Activated T-cell treated with anti-CD3 and anti-CD28 coated beads for 48 hours (primary cell): Measurements from ENCODE around the gene CFAP61.
"Not testable (repeated sequence)": the region's sequence is repeated elsewhere in the genome, so short reads cannot be mapped to it uniquely, and the experiment has no call there.

Source experiments
- DNase-seq: peaks from one replicate; pipeline ENCODE4 v3.0.0-alpha.2; 2020; ENCODE audit warnings: low read depth

CFAP61 gene

DNA sequence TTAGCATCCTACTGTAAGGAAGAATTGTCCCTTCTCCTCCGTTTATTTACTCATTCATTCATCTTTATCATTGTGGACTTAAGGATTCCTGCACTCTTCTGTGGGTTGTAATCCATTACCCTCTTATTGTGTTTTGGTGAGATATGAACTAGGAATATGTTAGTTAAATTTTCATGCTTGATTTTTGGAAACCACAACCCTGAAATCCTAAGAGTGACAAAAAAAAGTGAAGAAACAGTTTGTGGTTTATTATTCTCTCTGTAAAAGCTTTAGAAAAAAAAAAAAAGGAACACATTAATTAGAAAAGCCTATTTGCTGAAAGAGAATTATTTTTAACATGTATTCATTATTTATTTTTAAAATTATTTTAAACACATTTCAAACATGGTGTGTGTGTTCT is 278.8 kb downstream of the CFAP61 start:
- no peak for DNase-seq

DNA sequence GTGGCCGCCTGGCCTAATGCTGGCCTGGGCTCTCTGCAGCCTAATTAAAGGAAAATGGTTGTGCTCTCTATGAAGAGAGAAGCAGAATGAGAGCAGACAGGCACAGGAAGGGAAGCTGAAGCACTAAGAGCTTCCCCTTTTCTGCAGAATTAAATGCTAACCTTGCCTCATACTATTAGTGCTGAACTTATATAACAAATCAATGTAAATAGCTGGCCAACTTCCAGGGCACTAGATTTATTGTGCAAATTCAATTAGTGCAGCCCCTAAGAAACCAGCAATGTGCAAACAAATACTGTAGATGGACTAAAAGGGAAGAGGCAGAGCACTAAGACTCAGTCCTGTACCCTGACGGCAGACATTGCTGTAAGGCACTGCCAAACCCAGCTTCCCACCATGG is 279.5 kb downstream of the CFAP61 start:
- DNase-seq: no peak

DNA sequence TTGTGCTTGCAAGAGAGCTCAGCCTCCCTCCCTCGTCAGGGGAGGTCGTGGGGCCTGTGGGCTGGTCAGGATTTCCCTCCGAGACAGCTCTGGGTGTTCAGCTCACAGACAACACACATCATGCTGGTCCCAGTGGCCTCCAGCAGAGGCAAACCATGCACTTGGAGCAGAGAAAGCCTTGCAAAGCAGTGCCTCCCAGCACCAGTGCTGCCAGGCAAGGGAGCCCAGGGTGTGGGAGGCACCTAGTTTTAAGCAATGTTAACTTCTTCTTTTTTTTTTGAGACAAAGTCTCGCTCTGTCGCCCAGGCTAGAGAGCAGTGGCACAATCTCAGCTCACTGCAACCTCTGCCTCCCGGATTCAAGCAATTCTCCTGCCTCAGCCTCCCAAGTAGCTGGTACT is 281.5 kb downstream of the CFAP61 start:
- no peak for DNase-seq

DNA sequence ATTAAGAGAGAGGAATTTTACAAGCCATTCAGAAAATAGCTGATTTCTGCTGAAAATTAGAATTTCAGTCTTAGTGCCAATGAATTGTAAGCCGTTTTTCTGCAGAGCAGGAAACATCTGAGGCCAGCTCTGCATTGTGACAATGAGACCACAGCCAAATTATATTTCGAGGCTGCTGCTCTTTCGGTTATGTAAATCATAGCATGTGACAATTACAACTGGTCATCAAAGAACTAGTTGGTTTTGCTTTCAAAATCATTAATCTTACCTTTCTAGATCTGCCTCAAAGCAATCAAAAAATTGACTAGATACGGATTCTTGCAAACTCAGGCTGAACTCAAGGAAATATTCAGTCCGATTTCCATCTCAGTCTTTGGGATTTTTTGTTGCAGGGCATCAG is 282.2 kb downstream of the CFAP61 start:
- DNase-seq: no peak

DNA sequence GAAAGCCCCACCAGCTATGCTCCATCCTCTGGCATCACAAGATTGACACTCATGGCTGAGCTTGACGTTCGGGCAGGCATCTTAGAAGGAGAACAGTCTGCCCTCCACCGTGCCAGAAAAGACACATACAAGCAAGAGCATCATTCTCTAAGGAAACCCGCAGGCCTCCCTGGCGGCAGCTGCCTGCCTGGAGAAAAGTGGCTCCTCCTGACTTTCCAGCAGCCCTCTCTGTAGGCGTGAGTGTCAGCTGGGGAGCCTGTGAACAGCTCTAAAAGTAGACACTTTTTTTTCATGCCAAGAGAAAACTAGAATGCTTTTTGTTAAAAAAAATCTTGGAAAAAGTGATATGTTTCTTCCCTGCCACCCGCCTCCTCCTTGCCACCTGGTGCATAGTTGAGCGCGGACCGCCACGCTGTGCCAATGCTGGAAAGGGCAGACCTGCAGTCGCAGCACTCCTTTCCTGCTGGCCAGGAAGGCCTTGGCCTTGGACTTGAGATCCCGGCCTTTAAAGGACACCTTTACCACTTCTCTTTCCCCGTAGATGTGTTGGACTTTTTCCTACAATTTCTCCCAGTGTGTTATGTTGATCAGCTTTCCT is 285.9 kb downstream of the CFAP61 start:
- no peak for DNase-seq

DNA sequence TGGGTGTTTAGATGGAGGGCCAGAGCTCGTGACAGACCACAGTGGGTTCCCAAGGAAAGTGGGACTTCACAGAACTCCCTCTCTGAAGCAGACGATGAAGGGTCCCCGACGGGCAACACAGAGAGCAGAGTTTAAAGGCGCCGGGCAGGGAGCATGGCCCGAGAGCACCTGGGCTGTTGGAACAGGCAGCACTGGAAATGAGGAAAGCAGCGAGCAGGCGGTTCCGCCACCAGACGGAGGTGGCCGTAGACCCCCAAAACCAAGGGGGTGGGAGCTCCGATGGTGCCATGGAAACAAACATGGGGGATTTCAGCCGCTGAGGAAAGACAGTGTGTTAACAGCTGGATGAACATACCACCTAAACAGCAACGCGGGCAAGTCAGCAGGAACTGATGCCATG is 288.1 kb downstream of the CFAP61 start:
- no peak for DNase-seq

DNA sequence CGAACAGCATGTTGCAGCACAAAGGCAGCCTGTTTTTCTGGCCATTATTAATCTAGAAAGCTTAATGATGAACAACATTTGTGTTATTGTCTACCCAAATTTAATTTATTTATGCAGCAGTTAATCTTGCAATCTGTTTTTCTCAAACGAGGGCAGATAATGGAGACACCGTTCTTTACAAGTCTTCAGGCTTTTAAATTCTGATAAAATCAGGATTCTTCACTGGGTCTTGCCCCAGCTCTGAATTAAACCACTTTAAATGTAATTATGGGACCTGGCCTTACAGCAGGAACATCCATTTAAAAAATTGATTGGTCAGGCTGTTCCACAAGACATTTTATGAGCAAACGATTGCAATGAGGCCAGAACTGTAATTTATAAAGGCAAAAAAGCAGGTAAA is 289.0 kb downstream of the CFAP61 start:
- DNase-seq: no peak

DNA sequence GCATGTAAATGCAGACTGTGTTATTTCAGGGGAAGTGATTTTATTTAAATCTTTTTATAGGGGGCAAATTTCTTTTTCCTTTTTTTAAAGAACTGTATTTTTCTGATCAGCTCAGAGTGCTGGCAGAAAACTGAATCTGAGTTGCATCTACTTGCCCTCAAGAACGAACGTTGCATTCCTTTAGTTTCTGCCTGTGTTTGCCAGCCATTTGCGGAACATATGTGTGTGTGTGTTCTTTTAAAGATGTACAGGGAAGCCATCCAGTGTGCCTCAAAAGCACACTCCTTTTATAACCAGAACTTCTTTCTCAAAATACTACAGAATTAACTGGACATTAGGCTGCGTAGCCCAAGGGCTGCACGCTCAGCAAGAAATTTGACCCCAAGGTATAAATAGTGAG is 289.7 kb downstream of the CFAP61 start:
- no peak for DNase-seq

DNA sequence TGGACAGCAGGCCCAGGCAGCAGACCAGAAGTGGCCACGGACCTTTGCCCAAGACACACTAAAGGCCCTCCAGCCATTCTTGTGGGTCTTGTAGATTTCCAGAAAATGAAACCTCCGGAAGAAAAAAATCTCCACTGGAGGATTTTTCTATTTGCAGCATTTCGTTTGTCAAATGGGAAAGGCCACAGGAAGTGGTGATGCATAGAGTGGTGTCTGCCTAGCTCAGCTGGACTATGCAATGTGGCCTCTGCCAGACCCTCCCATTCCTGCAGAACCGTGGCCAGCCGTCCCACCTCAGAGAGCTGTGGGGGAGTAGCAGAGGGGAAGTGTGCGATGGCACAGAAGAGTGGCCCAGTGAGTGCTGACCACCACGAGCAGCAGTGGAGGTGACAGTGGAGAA is 291.6 kb downstream of the CFAP61 start:
- no peak for DNase-seq

DNA sequence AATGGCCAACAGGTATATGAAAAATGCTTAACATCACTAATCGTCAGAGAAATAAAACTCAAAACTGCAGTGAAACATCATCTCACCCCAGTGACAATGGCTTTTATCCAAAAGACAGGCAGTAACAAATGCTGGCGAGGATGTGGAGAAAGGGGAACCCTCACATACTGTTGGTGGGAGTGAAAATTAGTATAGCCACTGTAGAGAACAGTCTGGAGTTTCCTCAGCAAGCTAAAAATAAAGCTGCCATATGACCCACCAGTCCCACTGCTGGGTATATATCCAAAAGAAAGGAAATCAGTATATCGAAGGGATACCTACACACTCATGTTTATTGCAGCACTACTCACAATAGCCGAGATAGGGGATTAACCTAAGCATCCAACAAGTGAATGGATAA is 292.1 kb downstream of the CFAP61 start:
- no peak for DNase-seq

DNA sequence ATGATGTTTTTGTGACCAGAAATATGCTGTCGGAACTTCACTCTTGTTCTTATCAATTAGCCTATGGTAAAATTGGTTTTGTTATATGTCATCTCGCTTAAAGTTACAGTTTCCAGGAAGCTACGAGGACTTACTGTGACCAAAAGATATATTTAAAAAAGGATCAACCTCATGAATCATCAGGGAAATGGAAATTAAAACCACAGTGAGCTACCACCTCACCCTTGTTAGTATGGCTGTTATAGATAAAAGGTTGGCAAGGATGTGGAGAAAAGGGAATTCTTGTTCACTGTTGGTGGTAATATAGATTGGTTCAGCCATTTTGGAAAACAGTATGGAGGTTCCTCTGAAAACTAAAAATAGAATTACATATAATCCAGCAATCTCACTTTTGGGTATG is 301.2 kb downstream of the CFAP61 start:
- DNase-seq: no peak

DNA sequence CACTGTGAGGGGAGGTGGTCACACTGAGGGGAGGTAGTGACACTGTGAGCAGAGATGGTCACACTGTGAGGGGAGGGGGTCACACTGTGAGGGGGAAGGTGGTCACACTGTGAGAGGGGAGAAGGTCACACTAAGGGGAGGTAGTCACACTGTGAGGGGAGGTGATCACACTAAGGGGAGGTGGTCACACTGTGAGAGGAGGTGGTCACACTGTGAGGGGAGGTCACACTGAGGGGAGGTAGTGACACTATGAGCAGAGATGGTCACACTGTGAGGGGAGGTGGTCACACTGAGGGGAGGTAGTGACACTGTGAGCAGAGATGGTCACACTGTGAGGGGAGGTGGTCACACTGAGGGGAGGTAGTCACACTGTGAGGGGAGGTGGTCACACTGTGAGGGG is 303.2 kb downstream of the CFAP61 start:
- DNase-seq: not testable (repeated sequence)

DNA sequence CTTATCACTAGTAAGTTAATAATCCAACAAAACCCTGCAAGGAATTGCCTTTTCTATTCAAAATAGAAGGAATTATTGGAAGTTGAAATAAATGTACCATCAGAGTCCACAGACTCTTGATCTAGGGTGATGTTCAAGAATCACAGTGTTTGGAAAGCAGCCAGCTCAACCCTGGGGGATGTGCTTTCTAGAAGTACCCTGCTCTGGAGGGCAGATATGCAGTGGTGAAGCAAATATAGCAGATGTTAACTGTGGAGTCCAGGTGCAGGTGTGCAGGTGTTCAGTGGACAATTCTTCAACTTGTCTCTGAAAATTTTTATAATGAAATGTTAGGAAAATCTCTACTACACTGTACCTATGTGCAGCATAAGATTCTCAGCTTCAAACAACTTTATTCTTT is 306.5 kb downstream of the CFAP61 start:
- DNase-seq: no peak

DNA sequence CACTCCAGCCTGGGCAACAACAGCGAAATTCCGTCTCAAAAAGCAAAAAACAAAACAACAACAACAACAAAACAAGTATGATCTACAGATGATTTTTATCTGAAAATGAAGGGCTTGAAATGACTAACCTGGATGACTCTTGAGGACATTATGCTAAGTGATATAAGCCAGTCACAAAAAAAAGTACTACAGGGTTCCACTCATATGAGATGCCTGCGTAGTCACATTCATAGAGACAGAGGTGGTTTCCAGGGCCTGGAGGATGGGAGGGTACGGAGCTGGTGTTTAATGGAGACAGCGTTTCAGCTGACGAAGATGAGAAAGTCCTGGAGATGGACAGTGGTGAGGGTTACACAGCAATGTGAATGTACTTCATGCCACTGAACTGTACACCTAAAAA is 307.3 kb downstream of the CFAP61 start:
- no peak for DNase-seq

DNA sequence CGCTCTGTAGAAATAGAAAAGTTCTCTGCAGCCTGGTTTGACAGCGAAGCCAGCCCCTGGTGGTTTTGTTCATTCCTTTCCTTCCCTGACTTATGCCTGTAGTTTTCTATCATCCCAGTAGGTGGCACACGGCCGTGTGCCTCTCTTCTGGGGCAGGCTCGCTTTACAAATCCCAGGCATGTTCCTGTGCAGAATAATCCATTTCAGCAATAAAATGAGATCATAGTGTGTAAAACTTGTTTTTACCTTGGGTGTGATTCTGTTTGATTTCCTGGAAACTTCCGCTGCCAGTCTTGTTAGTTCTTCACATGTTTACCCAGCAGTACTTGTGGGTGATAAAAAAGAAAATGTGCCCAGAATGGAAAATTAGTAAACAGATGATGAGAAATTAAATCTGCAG is 308.1 kb downstream of the CFAP61 start:
- DNase-seq: no peak

DNA sequence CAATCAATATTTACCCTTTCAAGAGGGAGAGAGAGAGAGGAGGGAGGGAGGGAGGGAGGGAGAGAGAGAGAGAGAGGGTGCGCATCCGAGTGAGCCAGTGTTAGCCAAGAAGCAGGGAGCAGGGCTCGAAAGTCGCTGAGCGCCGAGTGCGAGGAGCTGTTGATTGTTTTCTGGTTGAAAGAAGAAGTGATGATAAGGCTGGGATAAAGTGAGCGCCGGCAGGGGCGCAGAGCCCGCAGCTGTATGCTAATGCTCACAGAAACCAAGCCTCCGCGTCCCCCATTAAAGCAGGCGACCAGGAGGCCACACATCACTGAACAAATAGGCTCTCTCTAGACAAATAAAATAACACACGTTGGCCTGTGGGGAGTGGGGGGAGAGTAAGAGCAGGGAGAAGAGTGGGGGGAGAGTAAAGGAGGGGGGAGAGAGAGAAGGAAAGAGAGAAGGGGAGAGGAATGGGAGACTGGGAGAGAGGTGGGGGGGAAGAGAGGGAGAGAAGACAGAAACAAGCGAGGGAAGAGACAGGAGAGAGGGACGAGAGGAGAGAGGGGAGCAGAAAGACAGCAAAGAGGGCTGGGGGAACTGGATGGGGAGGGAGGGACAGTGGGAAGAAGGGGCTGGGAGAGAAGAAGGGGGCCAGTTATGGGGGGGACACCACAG is 310.6 kb downstream of the CFAP61 start:
- no peak for DNase-seq

DNA sequence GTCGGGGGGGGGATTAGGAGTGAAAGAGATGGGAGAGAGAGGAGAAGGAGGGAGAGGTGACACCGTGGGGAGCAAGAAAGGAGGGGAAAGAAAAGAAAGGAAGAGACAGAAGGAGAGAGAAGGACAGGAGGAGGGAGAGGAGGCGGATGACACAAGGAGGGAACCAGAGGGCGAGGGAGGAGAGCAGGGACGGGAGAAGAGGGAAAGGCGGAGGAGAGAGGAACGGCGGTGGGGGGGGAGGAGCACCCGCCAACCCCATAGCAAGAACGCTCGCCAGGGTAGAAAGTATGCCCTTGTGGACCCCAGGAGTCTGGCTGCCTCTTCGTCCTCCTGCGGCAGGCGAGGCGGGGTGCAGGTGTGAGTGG is 311.1 kb downstream of the CFAP61 start:
- no peak for DNase-seq

DNA sequence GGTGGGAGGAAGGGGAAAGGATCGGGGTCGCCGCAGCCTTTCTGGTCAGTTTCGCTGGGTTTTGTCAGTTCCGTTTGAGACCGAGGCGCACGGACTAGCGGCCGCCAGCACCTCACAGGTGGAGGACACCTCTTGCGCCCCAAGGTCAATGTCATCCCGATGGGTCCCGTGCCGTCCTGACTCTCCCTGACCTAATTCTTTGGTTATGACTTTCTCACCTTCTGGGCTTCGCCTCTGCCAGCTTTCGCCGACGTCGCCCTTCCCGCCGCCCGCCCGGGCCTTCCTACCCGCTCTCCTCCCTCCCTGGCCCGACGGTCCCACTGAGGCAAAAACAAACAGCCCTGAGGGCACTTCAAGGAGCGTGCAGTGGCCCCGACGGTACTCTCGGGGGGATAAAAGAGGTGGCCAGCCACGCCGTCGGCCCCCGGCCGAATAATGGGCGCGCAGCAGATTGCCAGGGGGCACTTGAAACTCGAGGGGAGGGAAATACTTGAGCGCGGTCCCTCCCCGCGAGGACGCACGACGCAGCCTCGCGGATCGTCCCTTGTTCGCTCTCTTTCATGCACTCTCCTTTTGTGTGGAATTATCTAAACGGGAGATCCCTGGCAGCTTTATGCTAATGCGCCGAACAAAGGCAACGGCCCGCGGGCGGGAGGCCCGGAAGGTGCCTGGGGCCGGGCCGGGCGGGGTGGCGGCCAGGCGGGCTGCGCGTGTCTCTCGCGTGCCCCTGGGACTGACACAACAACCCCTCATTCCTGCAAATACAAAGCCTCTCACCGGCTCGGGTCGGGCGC is 311.7 kb downstream of the CFAP61 start:
- no peak for DNase-seq

DNA sequence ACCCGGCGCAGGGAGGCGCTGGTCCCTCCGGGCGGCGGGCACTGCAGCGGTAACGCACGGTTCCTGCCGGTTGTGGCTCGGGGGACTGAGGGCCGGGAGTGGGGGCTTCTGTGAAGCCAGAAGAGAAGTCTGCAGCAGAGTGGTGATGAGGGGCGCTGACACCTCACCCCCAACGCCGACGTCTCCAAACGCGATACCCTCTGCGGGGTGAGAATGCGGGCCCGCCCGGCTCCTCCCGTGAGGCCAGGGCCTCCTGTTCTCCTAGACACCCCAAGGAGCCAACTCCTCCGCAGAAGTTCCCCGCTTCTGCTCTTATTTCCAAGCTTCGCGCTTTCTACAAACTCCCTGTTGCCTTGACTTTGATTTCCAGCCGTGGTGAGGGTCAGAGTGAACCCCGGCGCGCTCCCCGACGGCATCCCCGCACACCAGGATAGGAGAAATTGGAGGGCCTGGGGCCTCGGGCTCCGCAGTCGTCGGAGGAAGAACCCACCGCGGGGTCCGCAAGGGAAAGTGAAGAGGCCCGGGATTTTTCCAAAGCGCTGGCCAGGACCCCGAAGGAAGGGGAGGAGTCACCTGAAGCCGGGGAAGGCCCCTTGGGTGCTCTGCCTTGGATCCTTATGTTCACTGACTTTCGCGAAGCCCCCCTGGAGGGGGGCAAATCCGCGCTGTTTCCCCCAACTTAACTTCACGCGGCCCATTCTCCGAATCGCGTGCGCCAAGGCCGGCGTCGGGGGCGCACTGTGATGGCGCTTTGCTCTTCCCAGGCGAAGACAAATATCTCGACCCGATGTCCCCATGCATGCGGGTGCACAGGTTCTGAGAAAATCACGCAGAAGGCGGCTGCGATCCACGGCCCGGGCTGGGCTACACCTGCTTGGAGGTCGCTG is 312.5 kb downstream of the CFAP61 start:
- DNase-seq: no peak

DNA sequence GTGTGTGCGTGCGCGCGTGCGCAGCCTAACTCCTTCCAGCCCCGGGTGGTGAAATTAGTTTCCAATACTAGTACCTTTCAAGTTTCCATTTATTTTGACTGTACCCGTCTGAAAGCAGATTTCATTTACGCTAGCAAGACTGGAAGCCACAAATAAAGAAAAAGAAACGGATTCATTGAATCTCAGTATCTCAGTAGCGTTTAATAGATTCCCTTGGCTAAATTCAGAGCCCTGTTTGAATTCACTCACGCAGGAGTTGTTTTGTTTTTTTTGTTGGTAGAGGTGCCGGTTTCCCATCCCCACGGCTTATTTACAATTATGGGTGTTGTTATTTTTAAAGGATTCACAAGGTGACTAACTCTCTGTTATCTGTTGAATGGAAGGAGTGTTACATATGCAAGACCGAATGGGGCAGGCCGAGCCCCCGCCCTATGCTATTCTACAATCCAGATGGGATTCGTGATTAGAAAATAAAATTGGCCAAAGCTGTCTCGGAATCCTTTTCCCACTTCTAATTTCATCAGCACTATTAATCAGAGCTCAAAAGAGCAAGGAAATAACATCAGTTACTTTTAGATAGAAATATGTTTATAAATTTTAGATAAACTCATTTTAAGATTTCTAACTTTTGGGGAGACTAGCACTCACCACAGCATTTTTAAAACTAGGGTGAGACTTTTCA is 313.3 kb downstream of the CFAP61 start:
- no peak for DNase-seq

DNA sequence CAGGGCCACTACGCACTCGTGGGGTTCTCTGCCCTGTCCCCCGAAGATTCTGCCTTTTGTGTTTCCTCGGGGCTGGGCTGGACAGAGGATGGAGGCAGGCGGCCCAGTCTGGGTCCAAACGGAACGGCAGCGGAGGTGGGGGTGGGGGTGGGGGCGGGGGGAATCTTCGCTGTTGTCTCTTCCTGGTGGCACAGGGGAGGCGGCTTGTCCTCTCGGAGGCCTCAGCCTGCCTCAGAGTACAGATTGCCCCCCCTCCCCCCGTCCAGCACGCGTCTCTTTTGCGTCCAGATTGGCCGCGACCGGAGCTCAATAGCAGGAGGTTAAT is 314.2 kb downstream of the CFAP61 start:
- no peak for DNase-seq

DNA sequence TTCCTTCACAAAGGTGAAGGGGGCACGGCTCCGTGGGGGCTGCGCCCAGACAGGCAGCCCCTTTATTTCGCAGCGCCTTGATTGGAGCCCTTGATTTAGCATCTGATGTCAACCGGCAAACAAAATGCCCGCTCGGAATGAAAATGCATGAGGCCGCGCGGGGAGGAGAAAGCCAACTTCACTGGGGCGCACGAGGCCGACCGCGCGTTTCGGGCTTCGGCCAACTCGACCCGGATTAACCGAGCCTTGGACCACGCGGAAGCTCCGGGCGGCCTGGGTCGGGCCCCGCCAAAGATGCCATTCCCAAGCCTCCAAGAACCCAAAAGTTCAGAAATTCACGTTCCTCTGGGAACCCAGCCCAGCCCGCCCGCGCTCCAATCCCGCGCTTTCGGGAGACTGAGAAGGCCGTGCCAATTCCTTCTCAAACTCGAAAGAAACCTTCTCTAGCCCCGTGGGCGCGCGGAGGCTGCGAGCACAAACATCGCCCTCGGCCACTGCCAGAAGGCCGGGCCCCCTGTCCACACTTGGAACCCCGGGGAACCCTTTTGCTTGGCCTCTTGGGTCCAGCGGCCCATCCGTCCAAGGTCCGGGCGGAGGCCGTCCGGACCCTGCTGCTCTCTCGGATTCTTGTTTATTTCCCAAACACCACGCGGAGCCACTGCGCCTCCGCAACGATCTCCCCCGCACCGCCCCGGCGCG is 314.7 kb downstream of the CFAP61 start:
- DNase-seq: no peak
